WTC11 (cell line): ENCODE measurements around the gene PPAN. TPM values are rescaled to one million over a fixed set of nuclear protein-coding genes. Genes with fewer than 3 reads are reported as not detected.

Source experiments
- ATAC-seq: fragments of 200-7000 bp; cut with Tn5 transposase; 2 replicates; pipeline ENCODE4 v1.10.0; 2021; ENCODE audit warnings: mild to moderate bottlenecking, moderate library complexity
- CTCF ChIA-PET: fragments of 300-600 bp; sonication (Branson Sonifier 250); formaldehyde crosslinking; loops from one replicate; lab custom pipeline; 2021; ENCODE audit warnings: antibody characterized with exemption; lab: Charles Lee
- POLR2A ChIA-PET: fragments of 350-600 bp; sonication (Branson Sonifier 250); formaldehyde crosslinking; loops from one replicate; lab custom pipeline; 2021; ENCODE audit warnings: antibody characterized with exemption; lab: Charles Lee
- DNase-seq: peaks from one replicate; pipeline ENCODE4 v3.0.0; 2021; ENCODE audit warnings: low spot score
- H3K27ac Mint-ChIP-seq: 2 replicates; pipeline ENCODE4 v1.8.0; 2021; ENCODE audit warnings: mixed read lengths
- H3K27me3 Mint-ChIP-seq: 2 replicates; pipeline ENCODE4 v1.8.0; 2021; ENCODE audit warnings: low read depth, mild to moderate bottlenecking, moderate library complexity, mixed read lengths
- H3K36me3 Mint-ChIP-seq: 2 replicates; pipeline ENCODE4 v1.8.0; 2021; ENCODE audit warnings: mixed read lengths
- H3K4me1 Mint-ChIP-seq: 2 replicates; pipeline ENCODE4 v1.8.0; 2022; ENCODE audit warnings: mixed read lengths
- H3K4me3 Mint-ChIP-seq: 2 replicates; pipeline ENCODE4 v1.8.0; 2021; ENCODE audit warnings: mild to moderate bottlenecking, moderate library complexity, mixed read lengths
- H3K9me3 Mint-ChIP-seq: 2 replicates; pipeline ENCODE4 v1.8.0; 2021; ENCODE audit warnings: mixed read lengths
- CREM ChIP-seq: sonication (generic); formaldehyde crosslinking; IDR thresholded peaks from 2 replicates; pipeline ENCODE4 v1.8.1; 2022; ENCODE audit warnings: mild to moderate bottlenecking, missing genetic modification reagents, moderate library complexity
- ESRRA ChIP-seq: sonication (generic); formaldehyde crosslinking; IDR thresholded peaks from 2 replicates; pipeline ENCODE4 v1.8.1; 2022; ENCODE audit warnings: mild to moderate bottlenecking, missing genetic modification reagents, borderline replicate concordance
- IRF2 ChIP-seq: sonication (generic); formaldehyde crosslinking; IDR thresholded peaks from 2 replicates; pipeline ENCODE4 v1.8.0; 2022; ENCODE audit warnings: low read depth, missing genetic modification reagents, borderline replicate concordance
- JUN ChIP-seq: sonication (generic); formaldehyde crosslinking; IDR thresholded peaks from 2 replicates; pipeline ENCODE4 v1.8.0; 2023; ENCODE audit warnings: mild to moderate bottlenecking, missing genetic modification reagents
- PRRX2 ChIP-seq: fragments of 250-450 bp; sonication (Bioruptor Pico); IDR thresholded peaks from 2 replicates; pipeline ENCODE4 v1.8.0; 2021; ENCODE audit warnings: mild to moderate bottlenecking
- TEAD4 ChIP-seq: sonication (generic); formaldehyde crosslinking; IDR thresholded peaks from 2 replicates; pipeline ENCODE4 v1.8.0; 2022; ENCODE audit warnings: mild to moderate bottlenecking, missing genetic modification reagents
- ZNF219 ChIP-seq: sonication (generic); formaldehyde crosslinking; IDR thresholded peaks from 2 replicates; pipeline ENCODE4 v1.8.0; 2023; ENCODE audit warnings: missing genetic modification reagents, mild to moderate bottlenecking, borderline replicate concordance
- total RNA-seq: library from RNA; stranded (reverse); gene quantifications from 3 replicates; pipeline ENCODE4 v1.2.3, GENCODE V29; 2021
- TF ChIP-seq, protein P1 (sequence below): sonication (generic); formaldehyde crosslinking; IDR thresholded peaks from 2 replicates; pipeline ENCODE4 v1.8.1; 2023; ENCODE audit warnings: mild to moderate bottlenecking, missing genetic modification reagents, borderline replicate concordance
- TF ChIP-seq, protein P2 (sequence below): sonication (generic); formaldehyde crosslinking; IDR thresholded peaks from 2 replicates; pipeline ENCODE4 v1.8.1; 2022; ENCODE audit warnings: missing genetic modification reagents, borderline replicate concordance
- TF ChIP-seq, protein P3 (sequence below): sonication (generic); formaldehyde crosslinking; IDR thresholded peaks from 2 replicates; pipeline ENCODE4 v1.8.0; 2022; ENCODE audit warnings: mild to moderate bottlenecking, missing genetic modification reagents
- TF ChIP-seq, protein P4 (sequence below): sonication (generic); formaldehyde crosslinking; IDR thresholded peaks from 2 replicates; pipeline ENCODE4 v1.8.1; 2023; ENCODE audit warnings: mild to moderate bottlenecking, missing genetic modification reagents, moderate library complexity
- TF ChIP-seq, protein P5 (sequence below): sonication (generic); formaldehyde crosslinking; IDR thresholded peaks from 2 replicates; pipeline ENCODE4 v1.8.0; 2023; ENCODE audit warnings: mild to moderate bottlenecking, missing genetic modification reagents
- TF ChIP-seq, protein P6 (sequence below): sonication (generic); formaldehyde crosslinking; IDR thresholded peaks from 2 replicates; pipeline ENCODE4 v1.8.0; 2022; ENCODE audit warnings: mild to moderate bottlenecking, missing genetic modification reagents
- TF ChIP-seq, protein P7 (sequence below): fragments of 250-450 bp; sonication (Bioruptor Pico); IDR thresholded peaks from 2 replicates; pipeline ENCODE4 v1.9.0; 2021; ENCODE audit warnings: mild to moderate bottlenecking
- TF ChIP-seq, protein P8 (sequence below): sonication (generic); formaldehyde crosslinking; conservative IDR thresholded peaks from 2 replicates; pipeline ENCODE4 v1.8.1; 2023; ENCODE audit warnings: mild to moderate bottlenecking, low read depth, missing genetic modification reagents, moderate library complexity
- TF ChIP-seq, protein P9 (sequence below): sonication (generic); formaldehyde crosslinking; IDR thresholded peaks from 2 replicates; pipeline ENCODE4 v1.8.1; 2023; ENCODE audit warnings: mild to moderate bottlenecking, moderate library complexity, missing genetic modification reagents

Gene PPAN
- total RNA-seq, 1 experiment from 2014 or later: 83.7 TPM

DNA sequence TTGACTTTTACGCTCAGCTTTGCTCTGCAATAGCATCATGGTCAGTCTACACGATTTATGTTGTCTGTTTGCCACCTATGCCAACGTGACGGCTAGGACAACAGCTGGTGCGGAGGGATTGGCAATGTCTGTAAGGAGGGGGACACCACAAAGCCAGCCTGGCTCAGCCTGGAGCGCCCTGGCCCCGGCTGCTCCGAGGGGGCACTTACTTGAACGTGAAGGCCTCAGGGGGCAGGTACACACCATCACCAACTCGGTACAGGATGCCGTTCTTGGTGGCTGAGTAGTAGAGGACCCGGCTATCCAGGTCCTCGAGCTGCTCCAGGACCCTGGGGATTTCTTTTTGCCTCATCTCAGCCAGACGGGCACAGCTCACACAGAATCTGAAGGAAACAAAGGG lies 40.0 kb downstream of the PPAN start (continued):
- TF ChIP-seq, protein P1, sequence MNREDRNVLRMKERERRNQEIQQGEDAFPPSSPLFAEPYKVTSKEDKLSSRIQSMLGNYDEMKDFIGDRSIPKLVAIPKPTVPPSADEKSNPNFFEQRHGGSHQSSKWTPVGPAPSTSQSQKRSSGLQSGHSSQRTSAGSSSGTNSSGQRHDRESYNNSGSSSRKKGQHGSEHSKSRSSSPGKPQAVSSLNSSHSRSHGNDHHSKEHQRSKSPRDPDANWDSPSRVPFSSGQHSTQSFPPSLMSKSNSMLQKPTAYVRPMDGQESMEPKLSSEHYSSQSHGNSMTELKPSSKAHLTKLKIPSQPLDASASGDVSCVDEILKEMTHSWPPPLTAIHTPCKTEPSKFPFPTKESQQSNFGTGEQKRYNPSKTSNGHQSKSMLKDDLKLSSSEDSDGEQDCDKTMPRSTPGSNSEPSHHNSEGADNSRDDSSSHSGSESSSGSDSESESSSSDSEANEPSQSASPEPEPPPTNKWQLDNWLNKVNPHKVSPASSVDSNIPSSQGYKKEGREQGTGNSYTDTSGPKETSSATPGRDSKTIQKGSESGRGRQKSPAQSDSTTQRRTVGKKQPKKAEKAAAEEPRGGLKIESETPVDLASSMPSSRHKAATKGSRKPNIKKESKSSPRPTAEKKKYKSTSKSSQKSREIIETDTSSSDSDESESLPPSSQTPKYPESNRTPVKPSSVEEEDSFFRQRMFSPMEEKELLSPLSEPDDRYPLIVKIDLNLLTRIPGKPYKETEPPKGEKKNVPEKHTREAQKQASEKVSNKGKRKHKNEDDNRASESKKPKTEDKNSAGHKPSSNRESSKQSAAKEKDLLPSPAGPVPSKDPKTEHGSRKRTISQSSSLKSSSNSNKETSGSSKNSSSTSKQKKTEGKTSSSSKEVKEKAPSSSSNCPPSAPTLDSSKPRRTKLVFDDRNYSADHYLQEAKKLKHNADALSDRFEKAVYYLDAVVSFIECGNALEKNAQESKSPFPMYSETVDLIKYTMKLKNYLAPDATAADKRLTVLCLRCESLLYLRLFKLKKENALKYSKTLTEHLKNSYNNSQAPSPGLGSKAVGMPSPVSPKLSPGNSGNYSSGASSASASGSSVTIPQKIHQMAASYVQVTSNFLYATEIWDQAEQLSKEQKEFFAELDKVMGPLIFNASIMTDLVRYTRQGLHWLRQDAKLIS: no peak
- TF ChIP-seq PRRX2 (CRISPR knock-in tag): no peak
- no peak for TF ChIP-seq ZNF219 (CRISPR knock-in tag)
- TF ChIP-seq CREM (CRISPR knock-in tag): no peak
- no peak for TF ChIP-seq JUN
- TF ChIP-seq, protein P2, sequence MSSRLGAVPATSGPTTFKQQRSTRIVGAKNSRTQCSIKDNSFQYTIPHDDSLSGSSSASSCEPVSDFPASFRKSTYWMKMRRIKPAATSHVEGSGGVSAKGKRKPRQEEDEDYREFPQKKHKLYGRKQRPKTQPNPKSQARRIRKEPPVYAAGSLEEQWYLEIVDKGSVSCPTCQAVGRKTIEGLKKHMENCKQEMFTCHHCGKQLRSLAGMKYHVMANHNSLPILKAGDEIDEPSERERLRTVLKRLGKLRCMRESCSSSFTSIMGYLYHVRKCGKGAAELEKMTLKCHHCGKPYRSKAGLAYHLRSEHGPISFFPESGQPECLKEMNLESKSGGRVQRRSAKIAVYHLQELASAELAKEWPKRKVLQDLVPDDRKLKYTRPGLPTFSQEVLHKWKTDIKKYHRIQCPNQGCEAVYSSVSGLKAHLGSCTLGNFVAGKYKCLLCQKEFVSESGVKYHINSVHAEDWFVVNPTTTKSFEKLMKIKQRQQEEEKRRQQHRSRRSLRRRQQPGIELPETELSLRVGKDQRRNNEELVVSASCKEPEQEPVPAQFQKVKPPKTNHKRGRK (CRISPR knock-in tag): no peak

DNA sequence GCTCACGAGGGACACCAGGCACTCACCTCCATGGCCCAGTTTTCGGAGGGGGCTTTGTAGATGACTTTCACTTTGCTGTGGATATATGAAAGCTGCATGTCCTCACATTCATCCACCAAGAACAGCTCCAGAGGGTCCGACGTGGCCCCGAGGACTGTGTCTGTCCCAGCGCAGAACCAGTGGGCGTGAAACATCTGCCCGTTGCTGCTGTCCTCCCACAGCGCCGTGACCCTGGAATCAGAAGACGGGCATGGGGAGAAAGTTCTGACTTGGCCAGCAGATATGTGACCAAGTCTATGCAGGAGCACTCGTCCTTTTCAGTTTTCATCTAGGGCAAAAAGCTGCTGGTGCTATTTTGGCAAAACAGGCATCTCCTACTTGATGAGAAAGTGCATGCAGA lies 43.3 kb downstream of the PPAN start:
- no peak for DNase-seq
- H3K4me1 Mint-ChIP-seq: no peaks in the 10 kb centered on the region
- H3K27ac Mint-ChIP-seq: no peak overlapping the region
- H3K4me3 Mint-ChIP-seq: no peak overlapping the region
- ATAC-seq: no peak
- no peaks in the 10 kb centered on the region for H3K9me3 Mint-ChIP-seq
- TF ChIP-seq, protein P3, sequence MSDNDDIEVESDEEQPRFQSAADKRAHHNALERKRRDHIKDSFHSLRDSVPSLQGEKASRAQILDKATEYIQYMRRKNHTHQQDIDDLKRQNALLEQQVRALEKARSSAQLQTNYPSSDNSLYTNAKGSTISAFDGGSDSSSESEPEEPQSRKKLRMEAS: no peak
- no peaks in the 10 kb centered on the region for H3K27me3 Mint-ChIP-seq
- POLR2A ChIA-PET: no interaction called here
- CTCF ChIA-PET: interaction anchor here (0.6 kb wide), 1 partner anchor 314 kb away, joined by 4 read pairs; the partner anchor contains the start of gene PIN1
- peaks cover 73% of the 10 kb centered on the region for H3K36me3 Mint-ChIP-seq

DNA sequence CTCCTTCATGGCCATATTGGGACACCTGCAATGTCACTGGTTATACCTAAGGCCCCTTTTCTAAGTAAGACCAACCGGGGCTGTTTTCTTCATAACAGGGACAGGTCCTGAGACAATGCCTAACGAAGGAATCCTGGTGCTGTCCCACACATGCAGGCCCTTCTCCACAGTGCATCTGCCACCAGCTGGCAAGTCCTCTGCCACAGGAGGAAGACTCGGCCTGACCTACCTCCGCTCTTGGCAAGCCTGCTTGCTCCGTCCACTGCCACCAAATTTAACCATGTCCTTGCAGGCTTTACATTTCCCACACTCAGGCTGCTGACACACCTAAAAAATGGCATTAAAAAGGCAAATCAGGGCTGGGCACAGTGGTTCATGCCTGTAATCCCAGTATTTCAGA lies 45.4 kb downstream of the PPAN start:
- Mint-ChIP-seq H3K27ac (no peak overlapping the region), H3K4me3 (no peak overlapping the region), H3K4me1 (no peaks in the 10 kb centered on the region), H3K36me3 (peaks cover 72% of the 10 kb centered on the region), H3K9me3 (no peaks in the 10 kb centered on the region), H3K27me3 (no peaks in the 10 kb centered on the region)
- ChIA-PET POLR2A (no interaction called here), CTCF (no interaction called here)
- ATAC-seq (no peak), DNase-seq (no peak)
- TF ChIP-seq, protein P4, sequence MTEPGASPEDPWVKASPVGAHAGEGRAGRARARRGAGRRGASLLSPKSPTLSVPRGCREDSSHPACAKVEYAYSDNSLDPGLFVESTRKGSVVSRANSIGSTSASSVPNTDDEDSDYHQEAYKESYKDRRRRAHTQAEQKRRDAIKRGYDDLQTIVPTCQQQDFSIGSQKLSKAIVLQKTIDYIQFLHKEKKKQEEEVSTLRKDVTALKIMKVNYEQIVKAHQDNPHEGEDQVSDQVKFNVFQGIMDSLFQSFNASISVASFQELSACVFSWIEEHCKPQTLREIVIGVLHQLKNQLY (CRISPR knock-in tag): no peak
- TF ChIP-seq, protein P5, sequence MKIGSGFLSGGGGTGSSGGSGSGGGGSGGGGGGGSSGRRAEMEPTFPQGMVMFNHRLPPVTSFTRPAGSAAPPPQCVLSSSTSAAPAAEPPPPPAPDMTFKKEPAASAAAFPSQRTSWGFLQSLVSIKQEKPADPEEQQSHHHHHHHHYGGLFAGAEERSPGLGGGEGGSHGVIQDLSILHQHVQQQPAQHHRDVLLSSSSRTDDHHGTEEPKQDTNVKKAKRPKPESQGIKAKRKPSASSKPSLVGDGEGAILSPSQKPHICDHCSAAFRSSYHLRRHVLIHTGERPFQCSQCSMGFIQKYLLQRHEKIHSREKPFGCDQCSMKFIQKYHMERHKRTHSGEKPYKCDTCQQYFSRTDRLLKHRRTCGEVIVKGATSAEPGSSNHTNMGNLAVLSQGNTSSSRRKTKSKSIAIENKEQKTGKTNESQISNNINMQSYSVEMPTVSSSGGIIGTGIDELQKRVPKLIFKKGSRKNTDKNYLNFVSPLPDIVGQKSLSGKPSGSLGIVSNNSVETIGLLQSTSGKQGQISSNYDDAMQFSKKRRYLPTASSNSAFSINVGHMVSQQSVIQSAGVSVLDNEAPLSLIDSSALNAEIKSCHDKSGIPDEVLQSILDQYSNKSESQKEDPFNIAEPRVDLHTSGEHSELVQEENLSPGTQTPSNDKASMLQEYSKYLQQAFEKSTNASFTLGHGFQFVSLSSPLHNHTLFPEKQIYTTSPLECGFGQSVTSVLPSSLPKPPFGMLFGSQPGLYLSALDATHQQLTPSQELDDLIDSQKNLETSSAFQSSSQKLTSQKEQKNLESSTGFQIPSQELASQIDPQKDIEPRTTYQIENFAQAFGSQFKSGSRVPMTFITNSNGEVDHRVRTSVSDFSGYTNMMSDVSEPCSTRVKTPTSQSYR (CRISPR knock-in tag): no peak
- TF ChIP-seq, protein P6, sequence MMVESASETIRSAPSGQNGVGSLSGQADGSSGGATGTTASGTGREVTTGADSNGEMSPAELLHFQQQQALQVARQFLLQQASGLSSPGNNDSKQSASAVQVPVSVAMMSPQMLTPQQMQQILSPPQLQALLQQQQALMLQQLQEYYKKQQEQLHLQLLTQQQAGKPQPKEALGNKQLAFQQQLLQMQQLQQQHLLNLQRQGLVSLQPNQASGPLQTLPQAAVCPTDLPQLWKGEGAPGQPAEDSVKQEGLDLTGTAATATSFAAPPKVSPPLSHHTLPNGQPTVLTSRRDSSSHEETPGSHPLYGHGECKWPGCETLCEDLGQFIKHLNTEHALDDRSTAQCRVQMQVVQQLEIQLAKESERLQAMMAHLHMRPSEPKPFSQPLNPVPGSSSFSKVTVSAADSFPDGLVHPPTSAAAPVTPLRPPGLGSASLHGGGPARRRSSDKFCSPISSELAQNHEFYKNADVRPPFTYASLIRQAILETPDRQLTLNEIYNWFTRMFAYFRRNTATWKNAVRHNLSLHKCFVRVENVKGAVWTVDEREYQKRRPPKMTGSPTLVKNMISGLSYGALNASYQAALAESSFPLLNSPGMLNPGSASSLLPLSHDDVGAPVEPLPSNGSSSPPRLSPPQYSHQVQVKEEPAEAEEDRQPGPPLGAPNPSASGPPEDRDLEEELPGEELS (CRISPR knock-in tag): no peak
- TF ChIP-seq IRF2 (CRISPR knock-in tag) (no peak), ESRRA (no peak), TEAD4 (CRISPR knock-in tag) (no peak)
- TF ChIP-seq, protein P7, sequence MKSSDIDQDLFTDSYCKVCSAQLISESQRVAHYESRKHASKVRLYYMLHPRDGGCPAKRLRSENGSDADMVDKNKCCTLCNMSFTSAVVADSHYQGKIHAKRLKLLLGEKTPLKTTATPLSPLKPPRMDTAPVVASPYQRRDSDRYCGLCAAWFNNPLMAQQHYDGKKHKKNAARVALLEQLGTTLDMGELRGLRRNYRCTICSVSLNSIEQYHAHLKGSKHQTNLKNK (CRISPR knock-in tag): no peak
- TF ChIP-seq, protein P8, sequence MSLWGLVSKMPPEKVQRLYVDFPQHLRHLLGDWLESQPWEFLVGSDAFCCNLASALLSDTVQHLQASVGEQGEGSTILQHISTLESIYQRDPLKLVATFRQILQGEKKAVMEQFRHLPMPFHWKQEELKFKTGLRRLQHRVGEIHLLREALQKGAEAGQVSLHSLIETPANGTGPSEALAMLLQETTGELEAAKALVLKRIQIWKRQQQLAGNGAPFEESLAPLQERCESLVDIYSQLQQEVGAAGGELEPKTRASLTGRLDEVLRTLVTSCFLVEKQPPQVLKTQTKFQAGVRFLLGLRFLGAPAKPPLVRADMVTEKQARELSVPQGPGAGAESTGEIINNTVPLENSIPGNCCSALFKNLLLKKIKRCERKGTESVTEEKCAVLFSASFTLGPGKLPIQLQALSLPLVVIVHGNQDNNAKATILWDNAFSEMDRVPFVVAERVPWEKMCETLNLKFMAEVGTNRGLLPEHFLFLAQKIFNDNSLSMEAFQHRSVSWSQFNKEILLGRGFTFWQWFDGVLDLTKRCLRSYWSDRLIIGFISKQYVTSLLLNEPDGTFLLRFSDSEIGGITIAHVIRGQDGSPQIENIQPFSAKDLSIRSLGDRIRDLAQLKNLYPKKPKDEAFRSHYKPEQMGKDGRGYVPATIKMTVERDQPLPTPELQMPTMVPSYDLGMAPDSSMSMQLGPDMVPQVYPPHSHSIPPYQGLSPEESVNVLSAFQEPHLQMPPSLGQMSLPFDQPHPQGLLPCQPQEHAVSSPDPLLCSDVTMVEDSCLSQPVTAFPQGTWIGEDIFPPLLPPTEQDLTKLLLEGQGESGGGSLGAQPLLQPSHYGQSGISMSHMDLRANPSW (CRISPR knock-in tag): no peak
- TF ChIP-seq, protein P9, sequence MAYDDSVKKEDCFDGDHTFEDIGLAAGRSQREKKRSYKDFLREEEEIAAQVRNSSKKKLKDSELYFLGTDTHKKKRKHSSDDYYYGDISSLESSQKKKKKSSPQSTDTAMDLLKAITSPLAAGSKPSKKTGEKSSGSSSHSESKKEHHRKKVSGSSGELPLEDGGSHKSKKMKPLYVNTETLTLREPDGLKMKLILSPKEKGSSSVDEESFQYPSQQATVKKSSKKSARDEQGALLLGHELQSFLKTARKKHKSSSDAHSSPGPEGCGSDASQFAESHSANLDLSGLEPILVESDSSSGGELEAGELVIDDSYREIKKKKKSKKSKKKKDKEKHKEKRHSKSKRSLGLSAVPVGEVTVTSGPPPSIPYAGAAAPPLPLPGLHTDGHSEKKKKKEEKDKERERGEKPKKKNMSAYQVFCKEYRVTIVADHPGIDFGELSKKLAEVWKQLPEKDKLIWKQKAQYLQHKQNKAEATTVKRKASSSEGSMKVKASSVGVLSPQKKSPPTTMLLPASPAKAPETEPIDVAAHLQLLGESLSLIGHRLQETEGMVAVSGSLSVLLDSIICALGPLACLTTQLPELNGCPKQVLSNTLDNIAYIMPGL: no peak
